Kidney (tissue), 14 donors: ENCODE data around the gene PPP1R3E. TPM values are rescaled to one million over a fixed set of nuclear protein-coding genes. Genes with fewer than 3 reads are reported as not detected.

Experiments
- DNase-seq, 5 donors: peaks; one replicate each; pipeline ENCODE4 v3.0.0-alpha.2; 2013 to 2020
- FAIRE-seq: peaks from 2 replicates; lab custom pipeline; 2012; peaks lifted over from hg19 to GRCh38; lab: Jason Lieb, UNC
- H3K27ac ChIP-seq, 2 donors: one replicate each; pipeline ENCODE4 v1.7.0; 2013; ENCODE audit warnings: low read depth in 2 of 2, low read length in 2 of 2, inconsistent platforms in 1 of 2
- H3K27me3 ChIP-seq: one replicate; pipeline ENCODE4 v1.7.1; 2013; ENCODE audit warnings: low read length, inconsistent platforms; ENCODE audit not compliant: control insufficient read depth, insufficient read depth
- H3K36me3 ChIP-seq, 3 donors: one replicate each; pipeline versions ENCODE4 v1.7.0 to v1.7.1; 2013; ENCODE audit warnings: low read length in 3 of 3, control low read depth in 1 of 3, inconsistent platforms in 1 of 3; ENCODE audit not compliant: insufficient read depth in 3 of 3, control insufficient read depth in 2 of 3
- H3K4me1 ChIP-seq, 3 donors: one replicate each; pipeline versions ENCODE4 v1.7.0 to v1.7.1; 2013; ENCODE audit warnings: low read length in 3 of 3, inconsistent platforms in 1 of 3, low read depth in 1 of 3; ENCODE audit not compliant: control insufficient read depth in 2 of 3, insufficient read depth in 2 of 3
- H3K4me3 ChIP-seq, 3 donors: one replicate each; pipeline versions ENCODE4 v1.7.0 to v1.8.1; 2013; ENCODE audit warnings: low read length in 3 of 3, control low read depth in 1 of 3, inconsistent platforms in 1 of 3
- H3K9ac ChIP-seq, 3 donors: one replicate each; pipeline versions ENCODE4 v1.7.0 to v1.7.1; 2013; ENCODE audit warnings: low read length in 3 of 3, control low read depth in 1 of 3, inconsistent platforms in 1 of 3
- H3K9me3 ChIP-seq, 3 donors: one replicate each; pipeline versions ENCODE4 v1.7.0 to v1.7.1; 2013; ENCODE audit warnings: low read length in 3 of 3, control low read depth in 1 of 3, inconsistent platforms in 1 of 3; ENCODE audit not compliant: control insufficient read depth in 2 of 3, insufficient read depth in 1 of 3
- CTCF ChIP-seq: IDR thresholded peaks from 3 replicates; pipeline ENCODE4 v1.5.1; 2012; ENCODE audit warnings: mild to moderate bottlenecking, moderate library complexity, borderline replicate concordance; ENCODE audit not compliant: insufficient read depth; ENCODE audit errors: extremely low read depth
- intact Hi-C: fragments of 100-400 bp; cut with DNase I; formaldehyde crosslinking; loops from one replicate; pipeline ENCODE4 v1.11.1; 2022
- polyA plus RNA-seq: library from polyadenylated mRNA; stranded (reverse); fragments of 350-450 nt; fragmentation: Illumina TruSeq; extraction: RNeasy Lipid Tissue Mini Kit (QIAGEN cat#74804); gene quantifications from one replicate; pipeline ENCODE4 v1.2.3, GENCODE V29; 2014; ENCODE audit warnings: low read depth, low replicate concordance; ENCODE audit not compliant: insufficient read depth
- total RNA-seq: library from RNA; stranded (reverse); fragmentation: NEBNext Ultra II Directional; extraction: Animal tissue kit (Norgen Biotek cat#: 25700); gene quantifications from one replicate; pipeline ENCODE4 v1.2.1, GENCODE V29; 2021
- donor health status: control.
- donor health status: control.
- donor health status: control.
- donor health status: control.
- donor health status: control.
- donor health status: DM: yes; HTN: yes; CAD: no.
- donor health status: Normal renal cell carcinoma (clear cell type).

Gene PPP1R3E
- total and polyA plus RNA-seq, 2 donors from 2014 or later: 17.3 to 22.8 TPM

GRCh38 chr14:23307146-23307530 lies 4.5 kb upstream of the PPP1R3E start:
- H3K4me1 ChIP-seq: peaks cover 0 to 28% (median 20%) of the 10 kb centered on the region in 3 donors
- peak overlapping the region; percentile 79 to 98 (median 91) for H3K9ac ChIP-seq
- H3K9me3 ChIP-seq: no peaks in the 10 kb centered on the region
- H3K27ac ChIP-seq: peak overlapping the region; percentile 88 to 91
- intact Hi-C loops: no loop called here
- TF ChIP-seq CTCF: no peak
- H3K27me3 ChIP-seq: no peaks in the 10 kb centered on the region
- peaks cover 2 to 32% (median 16%) of the 10 kb centered on the region in 3 donors for H3K36me3 ChIP-seq
- FAIRE-seq (no peak), DNase-seq (no peak)
- H3K4me3 ChIP-seq: peak overlapping the region; percentile 81 to 89 (median 87)

GRCh38 chr14:23306412-23307145 lies 3.9 kb upstream of the PPP1R3E start, which contains the start of gene BCL2L2:
Gene BCL2L2, plus strand, starts transcription at chr14:23306833. Its CDS starts 935 bp downstream, at chr14:23307768.
- H3K36me3 ChIP-seq: peaks cover 2 to 32% (median 14%) of the 10 kb centered on the region in 3 donors
- DNase-seq (peak; percentile 96 to 97 (median 97)), FAIRE-seq (no peak)
- H3K9me3 ChIP-seq: no peaks in the 10 kb centered on the region
- H3K9ac ChIP-seq: peak within 1 kb of the TSS; percentile 79 to 98 (median 91)
- peak within 1 kb of the TSS; percentile 88 to 91 for H3K27ac ChIP-seq
- peaks cover 0 to 28% (median 20%) of the 10 kb centered on the region in 3 donors for H3K4me1 ChIP-seq
- peak within 1 kb of the TSS; percentile 81 to 89 (median 87) for H3K4me3 ChIP-seq
- intact Hi-C loops: no loop called here
- TF ChIP-seq CTCF: peak; percentile 4
- H3K27me3 ChIP-seq: no peaks in the 10 kb centered on the region

- Histone ChIP-seq H3K4me3 (peak overlapping the region; percentile 75 to 91 (median 84)), H3K9me3 (no peaks in the 10 kb centered on the region), H3K27ac (peak overlapping the region; percentile 92 to 96), H3K27me3 (no peaks in the 10 kb centered on the region), H3K9ac (peak overlapping the region; percentile 22 to 77 (median 77)), H3K36me3 (peaks cover 0 to 3% (median 0%) of the 10 kb centered on the region in 3 donors), H3K4me1 (peaks cover 3 to 20% (median 15%) of the 10 kb centered on the region in 3 donors)
- no peak for FAIRE-seq
- intact Hi-C loops: no loop called here
- no peak for DNase-seq
- TF ChIP-seq CTCF: no peak
Measured at GRCh38 chr14:23301969-23302289, 730 bp downstream of the PPP1R3E start.
